Mucosa of stomach (tissue), 1 donor: ENCODE results near the gene TGM4.
A peak's percentile ranks its signal among the peaks of the same experiment; 100 is the strongest.

ENCODE experiments used
- H3K27me3 ChIP-seq: one replicate; pipeline ENCODE4 v1.7.0; 2013; ENCODE audit warnings: mild to moderate bottlenecking, low read length; ENCODE audit not compliant: control insufficient read depth, insufficient read depth
- H3K36me3 ChIP-seq: one replicate; pipeline ENCODE4 v1.7.0; 2013; ENCODE audit warnings: low read length; ENCODE audit not compliant: control insufficient read depth, insufficient read depth
- H3K4me1 ChIP-seq: one replicate; pipeline ENCODE4 v1.7.0; 2013; ENCODE audit warnings: mild to moderate bottlenecking, low read length; ENCODE audit not compliant: control insufficient read depth, insufficient read depth
- H3K4me3 ChIP-seq: one replicate; pipeline ENCODE4 v1.7.0; 2013; ENCODE audit warnings: low read length
- H3K9ac ChIP-seq: one replicate; pipeline ENCODE4 v1.7.0; 2013; ENCODE audit warnings: mild to moderate bottlenecking, low read length, moderate library complexity
- H3K9me3 ChIP-seq: one replicate; pipeline ENCODE4 v1.7.0; 2013; ENCODE audit warnings: mild to moderate bottlenecking, low read length, moderate library complexity; ENCODE audit not compliant: control insufficient read depth
- donor health status: Pancreatic carcinoma.

The TGM4 gene

DNA sequence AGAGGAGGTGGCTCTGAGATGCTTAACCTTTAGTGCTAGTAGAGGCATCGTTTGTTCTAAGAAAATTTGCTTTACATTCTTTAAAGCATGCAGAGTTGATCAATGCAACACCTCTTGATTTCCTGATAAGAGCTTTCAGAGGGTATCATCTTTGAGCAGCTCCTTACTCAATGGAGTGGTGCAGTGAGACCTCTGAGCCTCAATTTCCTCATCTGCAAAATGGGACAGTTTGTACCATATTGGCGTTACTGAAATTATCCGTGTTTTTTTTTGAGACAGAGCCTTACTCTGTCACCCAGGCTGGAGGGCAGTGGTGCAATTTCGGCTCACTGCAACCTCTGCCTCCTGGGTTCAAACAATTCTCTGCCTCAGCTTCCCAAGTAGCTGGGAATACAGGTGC lies 14.3 kb upstream of the TGM4 start:
- no peak overlapping the region for H3K9ac ChIP-seq
- H3K9me3 ChIP-seq = no peaks in the 10 kb centered on the region

DNA sequence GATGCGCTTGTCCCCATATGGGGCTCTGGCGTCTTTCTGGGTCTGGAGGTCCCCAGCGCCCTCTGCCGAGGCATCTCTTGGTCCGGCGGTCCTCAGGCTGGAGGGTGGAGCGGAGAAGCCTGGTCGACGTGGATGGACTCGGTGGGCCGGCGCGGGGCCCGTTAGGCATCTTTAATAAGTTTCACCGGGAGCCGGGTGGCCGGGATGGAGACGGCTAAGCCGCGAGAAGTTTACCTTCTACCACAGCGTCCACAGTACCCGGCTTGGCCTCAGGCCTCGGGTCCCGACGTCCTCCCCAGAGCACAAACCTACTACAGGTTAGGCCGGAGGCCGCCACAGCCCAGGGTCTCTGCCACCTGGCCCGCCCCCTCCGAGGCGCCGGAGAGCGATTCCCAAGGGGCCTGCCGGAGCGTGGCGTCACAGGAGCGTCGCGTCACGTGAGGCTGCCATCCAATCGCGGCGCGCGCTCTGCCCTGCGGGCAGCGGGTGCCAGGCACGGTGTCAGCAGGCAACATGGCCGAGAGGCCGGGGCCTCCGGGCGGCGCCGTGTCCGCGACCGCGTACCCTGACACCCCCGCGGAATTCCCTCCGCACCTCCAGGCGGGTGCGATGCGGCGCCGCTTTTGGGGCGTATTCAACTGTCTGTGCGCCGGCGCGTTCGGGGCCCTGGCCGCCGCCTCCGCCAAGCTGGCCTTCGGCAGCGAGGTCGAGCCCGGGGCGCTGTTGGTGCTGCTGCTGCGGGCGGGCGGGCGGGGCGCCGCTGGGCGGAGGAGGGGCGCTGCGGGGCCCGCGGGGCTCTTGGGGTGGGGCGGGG lies 12.8 kb upstream of the TGM4 start, which contains the start of gene TMEM42:
Gene TMEM42, plus strand, starts transcription at position 501 of the 814 bp plus-strand sequence. Its CDS starts 13 bp downstream, at position 514.
- H3K9me3 ChIP-seq = no peaks in the 10 kb centered on the region

More for the DNA sequence above, 14.3 kb upstream of the TGM4 start:
- no peaks in the 10 kb centered on the region for H3K27me3 ChIP-seq
- peaks cover 7% of the 10 kb centered on the region for H3K4me1 ChIP-seq
- no peaks in the 10 kb centered on the region for H3K36me3 ChIP-seq
- no peak overlapping the region for H3K4me3 ChIP-seq

DNA sequence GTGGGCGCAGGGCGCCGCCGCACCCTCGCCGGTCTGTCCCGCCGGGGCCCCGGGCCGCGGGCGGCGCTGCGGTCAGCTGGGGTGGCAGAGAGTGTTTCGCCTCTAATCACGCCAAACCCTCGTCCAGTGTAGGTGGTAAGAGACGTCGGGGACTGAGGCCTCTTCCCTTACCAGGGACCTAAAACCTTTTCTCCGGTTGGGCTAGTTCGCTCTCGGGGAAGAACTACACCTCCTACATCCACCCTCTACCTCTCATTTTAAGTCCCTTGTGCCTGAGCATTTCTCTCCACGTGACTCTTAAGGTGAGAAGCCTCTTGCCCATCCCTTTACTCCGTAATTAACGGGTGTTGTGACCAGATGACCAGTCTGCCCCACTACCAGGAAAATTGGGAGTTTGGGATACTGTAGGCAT lies 12.2 kb upstream of the TGM4 start:
- Histone ChIP-seq H3K9me3 (no peaks in the 10 kb centered on the region), H3K36me3 (no peaks in the 10 kb centered on the region), H3K4me3 (peak overlapping the region; percentile 54), H3K27me3 (no peaks in the 10 kb centered on the region), H3K4me1 (peaks cover 7% of the 10 kb centered on the region), H3K9ac (peak overlapping the region; percentile 72)

More for the DNA sequence above, 12.8 kb upstream of the TGM4 start, which contains the start of gene TMEM42:
- peak within 1 kb of the TSS; percentile 86 for H3K9ac ChIP-seq
- no peaks in the 10 kb centered on the region for H3K36me3 ChIP-seq
- H3K27me3 ChIP-seq = no peaks in the 10 kb centered on the region
- H3K4me3 ChIP-seq = peak within 1 kb of the TSS; percentile 97
- H3K4me1 ChIP-seq = peaks cover 7% of the 10 kb centered on the region

DNA sequence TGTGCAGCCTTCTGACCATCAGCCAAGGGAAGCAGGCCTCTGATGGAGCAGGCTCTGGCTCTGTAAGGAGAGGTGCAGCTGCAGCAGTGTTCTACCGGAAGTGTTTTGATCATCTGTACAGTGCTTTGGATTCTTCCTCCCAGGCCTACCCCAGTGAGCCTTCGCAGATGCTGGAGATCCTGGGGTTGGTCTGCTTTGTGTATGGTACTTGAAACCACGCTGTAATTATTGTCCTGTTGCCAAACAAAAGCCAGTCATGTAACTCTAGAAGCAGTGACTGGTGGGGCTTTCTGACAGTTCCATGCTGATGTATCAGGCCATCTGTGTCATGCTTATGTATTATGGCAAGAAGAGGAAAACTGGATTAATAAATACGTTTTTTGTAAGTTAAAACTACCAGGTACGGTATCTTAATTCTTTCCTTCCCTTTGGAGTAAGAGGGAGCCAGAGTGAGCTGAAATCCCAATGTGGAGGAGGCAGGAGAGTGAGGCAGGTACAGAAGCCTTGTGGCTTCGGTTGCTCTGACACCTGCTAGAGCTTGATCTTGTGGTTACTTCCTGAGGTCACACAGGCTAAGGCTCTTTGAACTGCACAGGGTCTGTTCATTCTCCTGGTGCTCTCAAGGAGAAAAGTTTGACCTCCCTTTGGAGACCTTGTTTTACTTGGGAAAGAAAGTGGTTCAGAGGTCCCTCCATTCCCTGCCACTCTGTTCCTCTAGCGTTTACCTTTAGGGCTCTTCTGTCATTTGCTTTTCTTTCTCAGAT lies 9.0 kb upstream of the TGM4 start:
- H3K27me3 ChIP-seq = no peaks in the 10 kb centered on the region
- no peak overlapping the region for H3K4me3 ChIP-seq
- H3K4me1 ChIP-seq = peaks cover 14% of the 10 kb centered on the region
- no peaks in the 10 kb centered on the region for H3K36me3 ChIP-seq
- H3K9me3 ChIP-seq = no peaks in the 10 kb centered on the region
- no peak overlapping the region for H3K9ac ChIP-seq

DNA sequence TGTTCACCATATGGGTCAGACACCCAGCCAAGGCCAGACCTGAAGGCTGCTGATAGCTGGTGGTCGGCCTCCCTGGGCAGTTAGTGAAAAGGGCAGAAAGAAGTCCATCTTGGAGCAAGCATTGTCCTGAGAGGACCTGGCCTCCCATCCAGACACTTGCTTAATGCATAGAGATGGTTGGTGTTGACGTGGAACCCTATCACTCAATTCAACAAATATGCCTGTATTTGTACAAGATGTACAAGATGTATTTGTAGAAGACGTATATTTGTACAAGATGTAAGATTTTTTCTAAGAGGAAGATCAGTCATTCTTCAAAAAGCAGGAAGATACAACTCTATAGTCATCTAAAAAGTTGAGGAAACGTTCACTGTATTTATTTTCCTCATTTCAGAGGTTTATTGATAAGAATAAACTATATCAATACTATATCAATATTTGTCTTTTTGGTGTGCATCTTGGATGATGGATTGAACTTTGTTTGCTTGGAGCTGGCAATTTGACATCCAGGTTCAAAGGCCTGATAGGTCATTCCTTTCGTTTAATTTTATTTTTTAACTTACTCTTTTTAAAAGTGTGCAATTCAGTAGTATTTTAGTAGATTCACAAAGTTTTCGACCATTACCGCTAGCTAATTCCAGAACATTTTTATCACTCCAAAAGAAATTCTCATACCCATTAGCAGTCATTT lies 6.8 kb upstream of the TGM4 start:
- Histone ChIP-seq H3K4me3 (no peak overlapping the region), H3K4me1 (peaks cover 14% of the 10 kb centered on the region), H3K9ac (no peak overlapping the region)

DNA sequence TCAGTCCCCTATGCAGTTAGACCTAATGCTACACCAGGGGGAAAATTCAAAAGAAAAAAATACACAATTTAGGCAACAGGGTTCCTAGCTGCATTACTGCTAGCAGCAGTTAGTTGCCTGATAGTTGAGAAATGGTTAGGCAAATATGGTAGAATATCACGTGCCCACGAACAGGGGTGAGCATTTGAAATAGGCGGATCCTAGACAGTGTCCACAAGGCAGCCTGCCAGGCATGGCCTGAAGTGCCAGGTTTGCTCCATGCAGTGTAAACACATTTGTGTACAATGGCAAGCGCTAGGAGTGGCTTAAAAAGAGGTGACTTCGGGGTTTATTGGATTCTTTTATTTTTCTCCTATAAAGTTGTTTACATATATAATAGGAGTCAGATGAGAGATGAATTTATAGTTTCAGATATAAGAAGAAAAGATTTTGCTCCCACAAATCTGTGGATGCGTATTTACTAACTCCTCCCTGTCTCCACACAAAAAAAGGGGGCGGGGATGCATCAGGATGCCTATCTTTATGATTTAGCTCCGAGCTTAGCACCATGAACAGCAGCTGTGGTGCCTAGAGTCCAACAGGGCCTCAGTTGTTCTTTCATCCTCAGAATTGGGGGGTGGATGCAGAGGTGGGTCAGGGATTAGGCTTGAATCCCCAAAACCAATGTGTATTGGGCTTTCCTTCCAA lies 3.9 kb upstream of the TGM4 start:
- peaks cover 12% of the 10 kb centered on the region for H3K4me1 ChIP-seq
- H3K9ac ChIP-seq = no peak overlapping the region
- no peaks in the 10 kb centered on the region for H3K9me3 ChIP-seq
- H3K36me3 ChIP-seq = no peaks in the 10 kb centered on the region
- H3K4me3 ChIP-seq = no peak overlapping the region
- no peaks in the 10 kb centered on the region for H3K27me3 ChIP-seq

More for the DNA sequence above, 6.8 kb upstream of the TGM4 start:
- H3K36me3 ChIP-seq = no peaks in the 10 kb centered on the region
- no peaks in the 10 kb centered on the region for H3K27me3 ChIP-seq
- no peaks in the 10 kb centered on the region for H3K9me3 ChIP-seq

DNA sequence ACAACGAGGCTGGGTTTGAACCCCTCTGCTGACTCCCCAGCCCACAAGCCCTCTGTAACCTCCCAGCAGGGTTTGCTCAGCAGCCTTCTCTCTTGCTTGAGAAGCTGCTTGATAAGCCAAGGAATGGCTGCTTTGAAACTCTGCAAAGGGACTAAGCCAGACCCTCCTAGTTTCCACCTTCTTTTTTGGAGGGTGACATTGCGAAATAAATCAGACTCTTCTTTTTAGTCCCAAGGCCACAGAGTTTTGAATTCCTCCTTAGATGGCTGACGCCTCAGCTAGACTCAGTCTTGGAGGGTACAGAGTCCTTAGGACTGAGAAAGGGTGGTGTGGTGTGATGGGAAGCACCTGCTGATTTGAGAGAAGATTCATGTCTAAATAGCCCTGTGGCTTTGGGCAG lies 1.2 kb downstream of the TGM4 start:
- Histone ChIP-seq H3K27me3 (no peaks in the 10 kb centered on the region), H3K36me3 (no peaks in the 10 kb centered on the region), H3K9me3 (no peaks in the 10 kb centered on the region), H3K9ac (no peak overlapping the region), H3K4me3 (no peak overlapping the region), H3K4me1 (peaks cover 3% of the 10 kb centered on the region)

DNA sequence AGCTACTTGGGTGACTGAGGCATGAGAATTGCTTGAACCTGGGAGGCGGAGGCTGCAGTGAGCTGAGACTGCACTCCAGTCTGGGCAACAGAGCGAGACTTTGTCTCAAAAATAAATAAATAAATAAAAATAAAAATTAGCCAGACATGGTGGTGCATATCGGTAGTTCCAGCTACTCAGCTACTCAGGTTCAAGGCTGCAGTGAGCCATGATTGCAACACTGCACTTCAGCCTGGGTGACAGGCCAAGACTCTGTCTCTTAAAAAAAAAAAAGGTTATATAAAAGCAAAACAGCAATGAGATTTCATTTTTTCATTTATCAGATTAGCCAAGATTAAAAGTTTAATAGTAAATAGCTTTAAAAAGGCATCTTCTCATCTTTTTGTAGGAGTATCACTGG lies 2.9 kb downstream of the TGM4 start:
- H3K27me3 ChIP-seq = no peaks in the 10 kb centered on the region
- no peak overlapping the region for H3K4me3 ChIP-seq
- H3K36me3 ChIP-seq = no peaks in the 10 kb centered on the region
- H3K4me1 ChIP-seq = no peaks in the 10 kb centered on the region
- H3K9me3 ChIP-seq = no peaks in the 10 kb centered on the region
- H3K9ac ChIP-seq = no peak overlapping the region

DNA sequence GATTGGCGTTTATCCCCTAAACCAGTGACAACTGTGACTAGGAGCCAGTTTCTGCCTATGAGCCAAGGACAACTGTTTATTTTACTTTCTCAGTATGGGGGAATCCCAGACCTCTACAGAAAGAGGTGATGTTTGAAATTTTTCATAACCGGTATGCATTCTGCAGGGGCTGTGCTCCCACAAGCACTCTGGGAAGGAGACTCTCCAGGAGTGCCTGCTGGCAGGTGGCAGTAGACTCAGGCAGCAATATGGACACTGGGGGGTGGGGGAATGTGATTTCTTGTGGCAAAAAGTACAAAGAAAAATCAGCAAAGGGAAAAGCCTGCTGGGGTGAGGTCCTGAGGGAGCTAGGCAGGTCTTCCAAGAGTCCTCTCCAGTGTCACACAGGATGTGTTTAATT lies 5.9 kb downstream of the TGM4 start:
- no peak overlapping the region for H3K4me3 ChIP-seq
- H3K27me3 ChIP-seq = peaks cover 2% of the 10 kb centered on the region
- no peaks in the 10 kb centered on the region for H3K36me3 ChIP-seq
- peaks cover 6% of the 10 kb centered on the region for H3K4me1 ChIP-seq
- H3K9me3 ChIP-seq = no peaks in the 10 kb centered on the region
- no peak overlapping the region for H3K9ac ChIP-seq

DNA sequence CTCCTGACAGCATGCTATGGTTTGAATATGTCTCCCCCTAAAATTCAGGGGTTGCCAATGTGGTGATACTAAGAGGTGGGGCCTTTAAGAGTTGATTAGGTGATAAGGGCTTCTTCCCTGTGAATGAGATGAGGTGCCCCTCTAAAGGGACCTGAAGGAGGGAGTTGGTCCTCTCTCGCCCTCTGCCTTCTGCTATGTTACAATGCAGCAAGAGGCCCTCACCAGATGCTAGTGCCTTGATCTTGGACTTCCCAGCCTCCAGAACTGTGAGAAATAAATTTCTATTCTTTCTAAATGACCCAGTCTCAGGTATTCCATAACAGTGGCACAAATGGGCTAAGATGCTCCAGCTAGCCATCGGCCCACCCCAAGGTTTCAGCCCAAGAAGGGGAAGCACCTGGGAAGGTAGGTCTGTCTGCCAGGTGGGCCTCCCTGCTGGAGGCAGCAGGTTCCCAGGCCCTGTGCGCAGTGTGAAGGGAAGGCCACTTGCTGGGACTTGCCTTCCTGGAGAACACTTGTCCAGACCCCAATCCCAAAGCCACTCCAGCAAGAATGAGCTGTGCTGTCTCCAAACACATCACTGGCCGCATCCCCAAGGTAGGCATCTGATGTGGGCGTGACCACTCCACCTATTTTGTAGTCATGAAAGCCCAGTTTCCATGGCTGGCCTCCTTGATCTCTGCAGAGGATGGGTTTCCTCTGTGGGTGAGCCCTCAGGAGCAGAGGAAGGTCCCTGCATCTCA lies 9.0 kb downstream of the TGM4 start:
- Histone ChIP-seq H3K4me1 (peaks cover 14% of the 10 kb centered on the region), H3K4me3 (no peak overlapping the region), H3K36me3 (no peaks in the 10 kb centered on the region), H3K9me3 (no peaks in the 10 kb centered on the region), H3K9ac (no peak overlapping the region), H3K27me3 (peaks cover 4% of the 10 kb centered on the region)

DNA sequence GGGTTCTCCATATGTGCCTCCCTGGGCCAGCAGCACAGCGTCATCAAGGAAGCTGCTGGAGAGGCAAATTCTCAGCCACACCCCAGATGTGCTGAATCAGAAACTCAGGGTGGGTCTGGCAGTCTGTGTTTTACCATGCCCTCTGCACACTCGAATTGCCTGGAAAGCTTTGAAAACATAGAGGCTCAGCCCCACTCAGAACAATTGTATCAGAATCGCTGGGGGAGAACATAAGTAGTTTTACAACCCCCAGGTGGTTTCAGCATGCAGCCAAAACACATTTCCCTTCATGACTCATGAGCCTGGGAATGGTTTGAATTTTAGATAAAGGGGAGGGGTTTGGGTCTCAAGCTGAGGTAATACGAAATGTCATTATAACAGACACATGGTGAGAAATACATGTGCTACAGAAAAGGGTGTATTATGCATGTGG lies 9.6 kb downstream of the TGM4 start:
- Histone ChIP-seq H3K4me1 (peaks cover 14% of the 10 kb centered on the region), H3K9ac (no peak overlapping the region), H3K36me3 (no peaks in the 10 kb centered on the region), H3K9me3 (no peaks in the 10 kb centered on the region), H3K4me3 (no peak overlapping the region), H3K27me3 (peaks cover 4% of the 10 kb centered on the region)
